HS-27A (cell line): ENCODE results near the gene CAPN13.
"Not testable (repeated sequence)": the region's sequence is repeated elsewhere in the genome, so short reads cannot be mapped to it uniquely, and the experiment has no call there.

Experiments
- DNase-seq: peaks from one replicate; pipeline ENCODE4 v3.0.0-alpha.2; 2012; ENCODE audit warnings: low read depth, missing footprints

Gene CAPN13

DNA sequence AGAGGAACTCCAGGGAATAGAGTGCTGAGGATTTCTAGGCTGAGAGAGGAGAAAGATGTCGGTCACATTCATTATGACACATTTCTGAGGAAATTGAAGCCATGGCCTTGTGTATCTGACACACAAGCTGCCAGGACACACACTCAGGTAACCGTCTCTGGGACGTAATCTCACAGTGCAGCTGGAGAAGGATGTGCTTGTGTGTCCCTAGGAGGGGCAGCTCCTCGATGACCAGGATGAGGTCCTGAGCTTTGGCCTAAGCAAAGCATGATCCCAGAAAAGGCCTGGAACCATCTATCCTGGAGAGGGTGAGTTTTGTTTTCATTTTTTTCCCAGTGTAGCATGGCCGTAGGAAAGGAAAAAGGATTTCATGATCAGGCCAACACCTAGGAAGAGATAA is 102.2 kb downstream of the CAPN13 start:
- DNase-seq = no peak

DNA sequence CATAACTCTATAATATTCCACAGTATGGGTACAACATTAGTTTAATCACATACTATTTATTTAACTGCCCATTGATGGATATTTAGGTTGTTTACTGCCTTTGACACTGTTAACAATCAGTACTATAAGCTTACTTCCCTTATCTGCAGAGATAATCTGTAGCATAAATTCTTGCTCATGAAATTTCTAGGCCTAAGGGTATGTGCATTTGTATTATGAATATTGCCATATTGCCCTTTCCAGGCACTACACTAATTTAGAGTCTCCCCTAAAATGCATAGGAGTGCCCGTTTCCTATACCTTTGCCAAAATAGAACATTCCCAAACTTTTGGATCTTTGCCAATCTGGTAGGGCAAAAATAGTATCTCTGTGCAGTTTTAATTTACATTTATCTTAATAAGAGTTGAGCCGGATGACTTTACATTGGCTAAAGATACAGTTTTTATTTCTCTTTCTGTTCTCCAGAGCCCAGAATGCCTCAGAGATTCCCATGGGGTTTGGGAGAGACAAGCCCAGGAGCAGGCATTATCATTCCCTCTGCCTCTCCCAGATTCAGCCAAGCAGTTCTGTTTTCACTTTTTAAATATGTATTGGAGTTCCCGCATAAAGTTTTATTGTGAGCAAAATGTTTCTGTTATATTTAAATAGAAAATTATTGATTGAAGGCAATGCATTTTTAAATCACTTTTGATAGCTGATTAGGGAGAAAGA is 102.8 kb downstream of the CAPN13 start:
- no peak for DNase-seq

DNA sequence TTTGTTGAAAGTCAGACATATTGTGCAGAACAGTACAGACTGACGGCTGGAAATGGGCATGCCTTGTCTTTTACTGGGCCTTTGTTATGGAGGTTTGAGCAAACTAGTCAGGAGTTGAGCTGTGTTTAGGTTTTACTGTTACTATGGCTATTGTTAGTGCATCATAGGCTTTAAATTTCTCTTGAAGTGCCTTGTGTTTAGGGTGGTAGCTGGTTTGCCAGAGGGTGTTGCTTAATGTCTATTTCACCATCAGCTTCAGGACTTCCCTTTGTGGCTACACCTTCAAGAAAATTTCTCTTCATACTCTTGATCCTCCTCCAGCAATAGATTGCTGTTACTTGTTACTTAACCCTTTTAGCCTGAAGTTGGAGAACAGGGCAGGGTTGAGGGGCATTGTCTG is 104.6 kb downstream of the CAPN13 start:
- no peak for DNase-seq

DNA sequence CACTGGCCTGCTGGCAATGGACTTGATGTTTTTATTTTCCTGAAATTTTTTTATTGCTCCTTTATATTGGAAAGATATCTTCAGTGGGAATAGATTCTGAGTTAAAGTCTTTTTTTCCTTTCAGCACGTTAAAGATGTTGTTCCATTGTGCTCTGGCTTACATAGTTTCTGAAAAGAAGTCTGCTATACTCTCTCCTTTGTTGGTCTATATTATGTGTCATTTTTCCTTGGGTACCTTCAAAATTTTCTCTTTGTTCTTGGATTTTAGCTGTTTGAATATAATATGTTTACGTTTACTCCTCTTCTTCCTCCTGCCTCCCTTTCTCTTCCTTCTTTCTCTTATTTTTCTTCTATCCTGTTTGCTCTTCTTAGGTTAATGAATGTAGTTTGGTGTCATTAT is 105.5 kb downstream of the CAPN13 start:
- no peak for DNase-seq

DNA sequence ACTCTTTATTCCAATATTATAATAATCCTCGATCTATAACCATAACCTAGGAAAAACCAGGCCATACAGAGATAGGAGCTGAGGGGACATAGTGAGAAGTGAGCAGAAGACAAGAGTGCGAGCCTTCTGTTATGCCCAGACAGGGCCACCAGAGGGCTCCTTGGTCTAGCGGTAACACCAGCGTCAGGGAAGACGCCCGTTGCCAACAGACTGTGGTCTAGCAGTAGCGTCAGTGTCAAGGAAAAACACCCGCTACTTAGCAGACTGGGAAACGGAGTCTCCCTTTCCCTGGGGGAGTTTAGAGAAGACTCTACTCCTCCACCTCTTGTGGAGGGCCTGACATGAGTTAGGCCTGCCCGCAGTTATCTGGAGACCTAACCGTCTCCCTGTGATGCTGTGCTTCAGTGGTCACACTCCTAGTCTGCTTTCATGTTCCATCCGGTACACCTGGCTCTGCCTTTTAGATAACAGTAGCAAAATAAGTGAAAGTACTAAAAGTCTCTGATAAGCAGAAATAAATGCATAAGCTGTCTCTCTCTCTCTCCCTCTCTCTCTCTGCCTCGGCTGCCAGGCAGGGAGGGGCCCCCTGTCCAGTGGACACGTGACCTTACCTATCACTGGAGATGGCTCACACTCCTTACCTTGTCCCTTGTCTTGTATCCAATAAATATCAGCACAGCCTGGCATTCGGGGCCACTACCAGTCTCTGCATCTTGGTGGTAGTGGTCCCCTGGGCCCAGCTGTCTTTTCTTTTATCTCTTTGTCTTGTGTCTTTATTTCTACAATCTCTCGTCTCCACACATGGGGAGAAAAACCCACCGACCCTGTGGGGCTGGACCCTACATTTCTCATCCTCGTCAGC is 109.8 kb downstream of the CAPN13 start:
- not testable (repeated sequence) for DNase-seq

DNA sequence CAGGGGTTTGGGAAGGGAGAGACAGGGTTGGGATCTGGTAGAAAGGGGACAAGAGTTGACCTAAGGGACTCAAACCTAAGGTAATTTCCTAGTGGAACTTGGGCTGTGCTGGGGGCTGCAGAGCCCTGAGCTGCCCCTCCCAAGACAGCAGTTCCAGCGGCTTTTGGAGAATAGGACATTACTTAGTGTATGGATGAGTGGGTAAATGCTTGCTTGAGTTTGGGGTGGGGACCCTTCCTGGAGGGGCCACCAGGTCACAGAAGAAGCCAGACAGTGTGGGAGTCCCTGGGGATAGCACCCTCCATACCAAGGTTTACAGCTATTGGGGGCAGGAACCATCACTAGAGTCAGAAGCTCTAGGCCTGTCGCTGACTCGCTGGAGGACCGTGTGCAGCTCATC is 111.5 kb downstream of the CAPN13 start:
- DNase-seq = no peak

DNA sequence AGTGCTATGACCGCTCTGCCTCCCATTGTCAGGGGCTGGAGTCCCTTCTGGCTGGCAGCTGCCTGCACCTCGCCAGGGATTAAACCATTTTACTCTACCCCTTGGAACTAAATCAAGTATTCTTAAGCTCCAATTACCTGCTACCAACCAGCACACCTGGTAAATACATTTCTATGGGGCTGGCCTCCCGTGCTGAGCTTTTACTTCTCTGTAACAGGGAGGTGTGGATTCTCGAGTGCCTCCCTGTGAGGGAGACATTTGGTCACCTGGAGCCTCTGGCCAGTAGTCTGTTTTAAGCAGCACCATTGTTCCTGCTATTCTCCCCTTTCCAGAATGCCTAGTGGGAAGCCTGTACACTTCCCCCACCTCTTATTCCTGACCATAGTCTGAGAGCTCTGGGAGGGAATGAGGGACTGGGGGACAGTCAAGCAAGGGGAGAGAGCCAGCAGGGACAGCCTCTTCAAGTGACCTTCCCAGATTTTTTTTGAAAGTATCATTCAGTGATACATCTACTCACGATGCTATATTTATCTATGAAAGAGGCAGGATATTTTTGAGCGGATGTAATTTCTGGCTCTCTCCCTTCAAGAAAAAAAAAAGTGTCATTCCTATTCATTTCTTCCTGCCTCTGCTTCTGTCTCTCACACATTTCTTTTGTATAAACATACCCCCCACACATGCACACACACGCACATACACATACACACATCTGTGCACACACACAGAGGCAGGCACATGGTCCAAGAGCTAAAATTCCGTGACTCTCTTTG is 112.8 kb downstream of the CAPN13 start:
- no peak for DNase-seq

DNA sequence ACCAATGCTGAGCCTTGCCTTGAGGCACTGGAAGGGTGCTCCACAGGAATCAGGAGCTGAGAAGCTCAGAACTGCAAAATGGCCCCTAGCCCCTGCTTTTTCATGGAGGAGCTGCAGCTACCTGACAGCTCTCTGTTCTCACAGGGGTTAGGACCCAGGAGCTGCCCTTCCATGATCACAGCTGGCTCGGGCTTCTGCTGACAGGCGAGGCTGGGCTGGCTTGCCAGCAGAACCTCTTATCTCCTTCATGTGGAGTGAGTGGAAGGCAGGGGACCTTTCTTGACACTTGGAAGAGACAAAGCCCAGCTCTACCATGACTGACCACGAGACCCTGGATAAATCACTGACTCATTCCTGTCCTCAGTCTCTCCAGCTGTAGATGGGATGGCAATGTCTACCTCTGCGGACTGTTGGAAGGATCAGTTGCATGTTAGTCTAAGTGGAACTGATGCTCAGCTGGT is 113.4 kb downstream of the CAPN13 start:
- DNase-seq = no peak

DNA sequence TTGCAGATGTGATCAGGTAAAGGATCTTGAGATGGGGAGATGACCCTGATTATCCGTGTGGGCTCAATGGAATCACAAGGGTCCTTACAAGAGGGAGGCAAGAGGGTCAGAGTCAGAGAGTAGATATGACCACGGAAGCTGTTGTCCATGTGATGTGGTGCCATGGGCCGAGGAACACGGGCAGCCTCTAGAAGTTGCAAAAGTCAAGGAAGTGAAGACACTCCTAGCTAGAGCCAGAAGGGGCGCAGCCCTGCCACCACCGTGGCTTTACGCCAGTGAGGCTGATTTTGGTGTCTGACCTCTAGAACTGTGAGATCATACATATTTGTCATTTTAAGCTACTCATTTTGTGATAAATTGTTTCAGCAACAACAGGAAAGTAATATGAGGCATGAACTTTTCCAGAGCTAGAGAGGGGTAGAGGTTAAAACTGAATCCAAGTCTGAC is 114.4 kb downstream of the CAPN13 start:
- DNase-seq = no peak

DNA sequence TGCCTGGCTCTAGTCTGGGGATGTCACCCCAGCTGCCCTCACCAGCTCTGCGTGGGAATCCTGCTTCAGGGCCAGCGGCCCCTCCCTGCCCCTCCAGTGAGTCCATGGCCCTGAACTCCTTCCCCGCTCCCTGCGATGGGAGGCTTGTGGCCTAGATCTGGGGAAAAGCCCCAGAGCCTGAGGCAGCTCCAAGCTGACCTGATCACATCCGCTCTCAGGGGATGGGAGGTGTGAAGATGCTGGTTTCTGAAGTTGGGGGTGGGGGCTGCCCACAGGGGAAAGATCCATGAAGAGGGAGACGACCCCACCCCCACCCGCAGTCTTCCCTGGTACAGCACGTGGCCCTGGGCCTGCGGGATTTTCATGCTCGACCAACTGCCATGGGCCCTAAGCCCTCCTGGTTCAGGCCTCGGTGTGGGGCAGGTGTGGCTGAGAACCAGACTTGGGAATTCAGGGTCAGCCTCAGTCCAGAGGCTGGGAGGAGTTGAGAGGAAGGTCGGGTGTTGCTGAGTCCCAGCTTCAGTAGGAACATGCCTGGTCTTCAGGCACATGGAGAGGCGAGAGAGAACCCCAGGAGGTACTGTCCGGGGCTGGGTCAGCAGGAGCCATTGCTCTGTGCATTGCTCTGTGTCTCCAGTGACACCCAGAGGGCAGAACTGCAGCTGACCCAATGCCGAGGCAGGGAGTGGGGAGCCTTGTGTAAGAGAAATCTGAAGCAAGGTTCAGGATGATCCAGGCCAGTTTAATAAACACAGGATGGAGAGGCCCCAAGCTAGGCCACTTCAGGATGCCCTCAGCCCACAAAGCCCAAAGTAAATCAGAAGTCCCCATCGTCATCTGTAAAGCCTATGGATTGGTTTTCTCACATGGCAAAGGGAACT is 115.1 kb downstream of the CAPN13 start:
- no peak for DNase-seq

DNA sequence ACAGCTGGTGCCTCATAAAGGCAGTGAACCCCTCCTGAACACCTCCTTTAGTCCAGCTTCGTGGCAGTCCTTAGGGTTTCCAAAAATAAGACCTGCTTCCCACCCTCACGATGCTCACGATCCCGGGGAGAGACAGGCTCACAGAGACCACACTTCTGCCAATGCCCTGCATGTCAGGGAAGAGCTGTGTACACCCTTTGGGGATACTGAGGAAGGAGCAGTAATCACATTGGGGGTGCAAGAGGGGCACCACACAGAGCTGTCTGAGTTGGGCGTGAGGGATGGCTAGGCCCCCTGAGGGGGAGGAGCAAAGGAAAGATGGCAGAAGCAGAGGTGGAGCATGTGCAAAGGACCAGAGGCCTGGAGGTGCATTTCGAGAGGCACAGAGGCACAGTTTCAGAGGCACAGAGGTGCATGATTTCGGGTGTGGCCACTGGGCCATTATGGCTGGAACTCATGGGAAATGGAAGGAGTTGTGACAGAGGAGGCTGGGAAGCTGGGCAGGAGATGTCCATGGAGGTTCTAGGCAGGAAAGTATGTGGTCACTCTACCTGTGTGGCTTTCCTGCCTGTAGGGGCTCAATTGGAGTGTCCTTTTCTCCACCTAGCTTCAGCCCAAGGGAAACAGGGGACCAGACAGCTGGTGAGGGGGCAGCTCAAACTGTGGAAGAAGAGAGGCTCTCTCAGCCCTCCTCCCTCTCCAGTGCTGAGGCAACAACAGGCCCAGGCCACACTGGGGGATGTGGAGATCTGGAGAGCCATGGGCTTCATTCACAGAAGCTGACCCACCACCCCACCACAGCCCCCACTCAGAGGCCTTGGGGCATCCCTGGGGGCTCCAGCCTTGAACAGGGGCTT is 115.9 kb downstream of the CAPN13 start:
- no peak for DNase-seq

DNA sequence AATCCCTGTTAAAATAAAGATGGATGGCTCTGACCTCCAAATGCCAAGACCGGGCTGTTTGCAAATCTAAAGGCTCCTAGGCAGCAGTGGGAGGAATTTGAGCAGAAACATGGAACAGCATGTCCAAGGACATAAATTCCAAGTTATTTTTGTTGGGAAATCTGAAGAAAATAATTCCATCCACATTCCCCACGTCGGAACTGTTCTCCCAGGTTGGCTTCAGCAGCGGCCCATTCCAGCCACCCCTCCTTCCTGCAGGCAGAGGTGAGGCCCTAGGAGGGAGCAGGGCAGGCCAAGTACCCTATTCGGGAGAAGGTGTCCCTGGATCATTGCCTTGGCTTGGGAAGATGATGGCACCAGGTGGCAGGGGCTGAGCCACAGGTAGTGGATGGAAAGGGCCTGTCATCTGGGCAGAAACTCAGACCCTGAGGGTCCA is 117.1 kb downstream of the CAPN13 start:
- no peak for DNase-seq

DNA sequence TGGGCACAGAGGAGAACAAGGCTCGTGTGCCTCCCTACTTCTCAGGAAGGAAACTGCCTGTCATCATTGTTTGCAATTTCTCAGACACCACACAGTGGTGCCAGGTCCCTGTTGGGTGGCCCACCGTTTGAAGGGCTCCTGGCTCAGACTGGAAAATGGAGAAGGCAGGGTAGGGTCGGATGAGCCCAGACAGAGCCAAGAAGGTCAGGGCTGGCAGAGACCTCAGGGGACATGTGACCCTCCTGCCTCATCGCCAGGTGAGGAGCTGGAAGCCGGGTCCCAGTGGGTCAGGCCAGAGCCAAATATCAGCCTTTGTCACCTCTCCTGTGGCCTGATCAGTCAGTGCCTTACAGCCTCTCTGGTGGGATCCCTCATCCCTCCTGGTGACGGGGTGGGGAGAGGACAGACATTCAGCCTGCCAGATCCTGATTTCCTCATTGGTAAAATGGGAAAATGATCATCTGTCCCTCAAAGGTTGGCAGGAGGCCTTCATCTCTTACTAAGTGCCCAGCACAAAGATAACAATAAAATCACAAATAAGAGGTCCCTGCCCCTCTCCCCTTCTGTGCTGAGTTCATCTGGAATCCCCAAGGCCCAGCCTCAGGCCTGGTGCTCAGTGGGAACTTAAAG is 117.6 kb downstream of the CAPN13 start:
- DNase-seq = no peak

DNA sequence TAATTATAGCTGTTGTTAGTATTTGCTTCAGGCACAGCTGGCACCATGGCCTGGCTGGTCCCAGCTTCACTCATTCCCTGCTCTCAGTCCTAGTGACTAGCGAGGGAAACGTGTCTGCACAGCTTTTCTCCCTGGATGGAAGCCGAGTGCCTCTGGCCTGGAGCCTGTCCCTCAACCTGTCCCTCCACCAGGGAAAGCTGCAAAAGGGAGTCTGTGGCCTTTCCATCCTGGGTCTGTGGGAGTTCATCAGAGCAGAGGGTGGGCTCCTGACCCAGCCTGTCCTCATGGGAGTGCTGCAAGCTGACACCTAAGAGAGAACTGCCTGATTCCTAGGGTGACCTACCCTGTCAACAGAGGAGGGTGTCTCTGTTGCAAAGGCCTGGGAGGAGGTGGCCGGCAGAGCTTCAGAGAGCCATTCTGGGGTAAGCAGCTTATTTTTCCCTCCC is 118.3 kb downstream of the CAPN13 start:
- DNase-seq = no peak

DNA sequence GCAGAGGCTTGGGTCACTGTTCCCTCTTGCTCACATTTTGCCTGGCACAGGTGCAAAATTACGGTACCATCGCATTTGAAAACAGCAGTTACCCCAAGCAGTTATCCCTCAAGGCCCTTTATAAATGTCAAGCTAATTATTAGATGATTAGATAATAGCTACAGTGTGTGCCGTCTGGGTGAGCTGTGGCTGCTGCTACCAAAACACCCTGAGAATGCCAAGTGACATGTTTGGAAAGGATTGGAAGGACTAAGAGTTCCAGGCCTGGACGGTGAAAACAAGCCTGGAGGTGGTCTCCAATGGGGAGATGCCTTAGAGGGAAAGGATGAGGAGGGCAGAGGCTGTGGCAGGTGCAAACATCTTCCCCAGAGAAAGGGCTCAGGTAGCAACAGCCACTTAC is 120.6 kb downstream of the CAPN13 start:
- DNase-seq = no peak

DNA sequence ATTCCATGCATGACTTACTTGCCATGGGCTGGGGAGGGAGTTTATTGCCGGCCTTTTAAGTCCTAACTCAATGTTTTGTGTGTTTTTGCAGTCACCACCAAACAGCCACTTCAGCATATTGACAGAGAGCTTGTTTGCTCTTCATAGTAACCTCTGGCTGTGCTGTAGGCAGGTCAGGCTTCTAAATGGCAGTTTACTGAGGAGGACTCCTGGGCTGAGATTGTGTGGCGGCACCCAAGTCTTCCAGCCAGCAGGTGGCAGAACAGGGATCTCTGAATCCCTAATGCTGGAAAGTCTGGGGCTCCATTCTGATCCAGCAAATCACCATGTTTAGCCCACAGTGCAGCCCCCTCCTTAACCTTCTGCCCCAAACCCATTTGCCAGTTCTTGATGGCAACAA is 121.2 kb downstream of the CAPN13 start:
- DNase-seq = no peak

DNA sequence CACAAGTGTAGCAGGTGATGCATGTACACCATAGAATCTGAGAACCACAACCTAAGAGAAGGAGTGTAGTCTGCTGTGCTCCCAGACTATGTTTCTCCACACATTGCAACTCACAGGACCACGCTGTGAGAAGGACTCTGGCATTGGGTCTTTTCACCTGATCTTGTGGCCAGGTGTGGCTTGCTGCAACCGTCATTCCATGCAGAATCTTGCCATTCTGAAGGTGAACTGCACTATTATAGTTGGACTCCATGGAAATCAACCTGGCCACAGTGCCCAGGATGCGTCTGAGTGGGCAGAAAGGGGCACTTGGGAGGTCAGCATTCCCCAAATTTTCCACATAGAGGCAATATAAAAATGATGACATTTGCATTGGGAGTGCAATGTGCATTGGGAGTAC is 122.2 kb downstream of the CAPN13 start:
- no peak for DNase-seq

DNA sequence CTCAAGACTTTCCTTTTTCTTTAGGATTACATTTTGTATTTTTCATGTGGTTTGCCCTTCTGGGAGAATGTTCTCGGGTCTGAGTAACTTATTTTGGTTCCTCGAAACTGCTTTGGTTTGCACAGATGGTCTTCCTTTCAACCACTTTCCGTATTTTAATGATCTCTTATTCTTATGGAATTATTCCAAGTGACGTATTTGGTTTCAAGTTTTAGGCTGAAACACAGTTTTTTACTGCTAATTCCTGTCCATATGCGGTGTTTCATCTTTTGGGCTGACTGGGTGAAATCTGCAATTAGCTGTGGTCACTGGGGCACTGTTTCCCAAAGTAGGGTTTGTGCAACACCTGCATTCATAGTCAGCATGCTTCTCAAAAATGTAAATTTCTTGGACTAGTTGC is 122.7 kb downstream of the CAPN13 start:
- DNase-seq = no peak

DNA sequence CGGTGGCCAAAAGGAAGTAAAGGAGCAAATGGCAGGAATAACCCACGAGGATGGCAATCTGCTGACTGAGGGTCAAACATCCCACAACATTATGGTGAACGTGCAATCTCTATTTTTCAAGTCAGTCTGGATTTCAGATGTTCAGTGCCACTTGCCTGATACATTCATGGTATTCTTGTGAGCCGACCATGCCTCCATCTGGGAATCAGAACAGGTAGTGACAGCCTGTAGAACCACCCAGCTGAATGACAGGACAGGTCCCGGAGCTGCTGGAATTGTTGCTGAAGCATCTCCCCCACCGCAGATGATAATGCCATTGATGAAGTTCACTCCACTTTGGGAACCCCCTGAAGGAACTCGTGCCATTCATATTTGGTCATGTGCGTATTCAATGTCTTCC is 123.2 kb downstream of the CAPN13 start:
- DNase-seq = no peak
